Esophagus squamous epithelium (tissue), 4 donors: Measurements from ENCODE around the gene ST3GAL5.

Source experiments
- CTCF ChIP-seq, 6 experiments: fragments of 450-650 bp in 4 of 6; fragments of 200-600 bp in 2 of 6; sonication (generic) in 2 of 6; IDR thresholded peaks; one replicate each; pipeline ENCODE4 v1.5.1; 2016 to 2019; ENCODE audit warnings: antibody characterized with exemption in 6 of 6, mild to moderate bottlenecking in 4 of 6, moderate library complexity in 4 of 6
- POLR2A ChIP-seq, 4 donors: fragments of 450-650 bp; IDR thresholded peaks; one replicate each; pipeline ENCODE4 v1.6.1; 2017; ENCODE audit warnings: antibody characterized with exemption in 4 of 4, mild to moderate bottlenecking in 4 of 4, moderate library complexity in 3 of 4

DNA sequence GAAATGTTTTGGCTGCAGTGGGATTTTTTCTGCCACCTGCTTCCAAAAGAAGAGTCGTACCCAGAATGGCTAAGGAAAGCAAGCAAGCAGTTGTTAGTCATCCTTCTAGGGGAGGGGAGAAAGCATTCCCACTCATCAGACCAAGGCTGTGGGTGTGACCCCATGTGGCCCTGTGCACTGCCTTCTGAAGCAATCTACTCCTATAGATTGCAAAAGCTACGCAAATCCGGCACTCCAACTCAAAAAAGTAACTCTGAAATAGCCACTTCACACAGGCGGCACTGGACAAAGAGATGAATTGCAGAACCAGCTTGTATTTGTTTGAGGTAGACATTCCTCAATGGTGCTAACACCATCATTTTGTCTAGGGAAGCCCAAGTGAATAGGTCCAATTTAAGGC, 44.3 kb downstream of the ST3GAL5 start:
- no peak for TF ChIP-seq CTCF (IDR thresholded peaks at IDR 0.05)
- no peak for TF ChIP-seq POLR2A (IDR thresholded peaks at IDR 0.05)
